IPS-18a (cell line): ENCODE results near the gene ZBTB17.

ENCODE experiments used
- H3K27ac ChIP-seq: one replicate; pipeline ENCODE4 v1.5.1; 2013; ENCODE audit warnings: low read length
- H3K27me3 ChIP-seq: one replicate; pipeline ENCODE4 v1.6.1; 2013; ENCODE audit warnings: mild to moderate bottlenecking, low read length; ENCODE audit not compliant: control insufficient read depth, insufficient read depth
- H3K36me3 ChIP-seq: one replicate; pipeline ENCODE4 v1.6.1; 2013; ENCODE audit warnings: low read depth, low read length; ENCODE audit not compliant: control insufficient read depth
- H3K4me1 ChIP-seq: one replicate; pipeline ENCODE4 v1.6.1; 2013; ENCODE audit warnings: low read depth, low read length; ENCODE audit not compliant: control insufficient read depth
- H3K4me3 ChIP-seq: one replicate; pipeline ENCODE4 v1.5.1; 2013; ENCODE audit warnings: low read length
- H3K9ac ChIP-seq: one replicate; pipeline ENCODE4 v1.6.1; 2013; ENCODE audit warnings: mild to moderate bottlenecking, low read length, moderate library complexity
- H3K9me3 ChIP-seq: one replicate; pipeline ENCODE4 v1.6.1; 2013; ENCODE audit warnings: low read depth, low read length; ENCODE audit not compliant: control insufficient read depth

The ZBTB17 gene

DNA sequence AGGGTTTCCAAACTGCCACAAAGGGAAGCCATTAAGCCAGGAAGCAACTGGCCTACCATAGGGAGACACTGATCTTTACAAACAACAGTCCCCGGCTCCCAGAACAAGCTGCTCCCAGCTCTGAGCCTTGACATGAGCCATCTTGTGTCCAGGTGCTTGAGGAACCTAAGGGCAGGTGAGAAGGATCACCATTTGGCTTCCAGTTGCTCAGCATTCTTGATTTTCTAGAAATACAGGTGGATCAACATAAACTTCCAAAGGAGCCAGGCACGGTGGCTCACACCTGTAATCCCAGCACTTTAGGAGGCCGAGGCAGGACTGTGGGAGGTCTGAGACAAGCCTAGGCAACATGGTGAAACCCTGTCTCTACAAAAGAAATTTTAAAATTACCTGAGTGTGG lies 21.6 kb downstream of the ZBTB17 start:
- H3K4me1 ChIP-seq, result peaks cover 28% of the 10 kb centered on the region
- H3K27ac ChIP-seq, result no peak overlapping the region
- no peaks in the 10 kb centered on the region for H3K36me3 ChIP-seq
- no peak overlapping the region for H3K9ac ChIP-seq
- no peaks in the 10 kb centered on the region for H3K9me3 ChIP-seq
- H3K27me3 ChIP-seq, result peaks cover 3% of the 10 kb centered on the region
- no peak overlapping the region for H3K4me3 ChIP-seq

GRCh38 chr1:15953791-15954241 lies 22.1 kb downstream of the ZBTB17 start:
- Histone ChIP-seq H3K27me3 (peaks cover 3% of the 10 kb centered on the region), H3K4me1 (peaks cover 30% of the 10 kb centered on the region), H3K9me3 (no peaks in the 10 kb centered on the region), H3K4me3 (no peak overlapping the region), H3K27ac (no peak overlapping the region), H3K9ac (no peak overlapping the region), H3K36me3 (no peaks in the 10 kb centered on the region)

GRCh38 chr1:15953294-15953771 lies 22.6 kb downstream of the ZBTB17 start:
- H3K27ac ChIP-seq, result no peak overlapping the region
- H3K4me1 ChIP-seq, result peaks cover 29% of the 10 kb centered on the region
- H3K4me3 ChIP-seq, result no peak overlapping the region
- H3K36me3 ChIP-seq, result no peaks in the 10 kb centered on the region
- H3K9me3 ChIP-seq, result no peaks in the 10 kb centered on the region
- H3K27me3 ChIP-seq, result no peaks in the 10 kb centered on the region
- no peak overlapping the region for H3K9ac ChIP-seq

DNA sequence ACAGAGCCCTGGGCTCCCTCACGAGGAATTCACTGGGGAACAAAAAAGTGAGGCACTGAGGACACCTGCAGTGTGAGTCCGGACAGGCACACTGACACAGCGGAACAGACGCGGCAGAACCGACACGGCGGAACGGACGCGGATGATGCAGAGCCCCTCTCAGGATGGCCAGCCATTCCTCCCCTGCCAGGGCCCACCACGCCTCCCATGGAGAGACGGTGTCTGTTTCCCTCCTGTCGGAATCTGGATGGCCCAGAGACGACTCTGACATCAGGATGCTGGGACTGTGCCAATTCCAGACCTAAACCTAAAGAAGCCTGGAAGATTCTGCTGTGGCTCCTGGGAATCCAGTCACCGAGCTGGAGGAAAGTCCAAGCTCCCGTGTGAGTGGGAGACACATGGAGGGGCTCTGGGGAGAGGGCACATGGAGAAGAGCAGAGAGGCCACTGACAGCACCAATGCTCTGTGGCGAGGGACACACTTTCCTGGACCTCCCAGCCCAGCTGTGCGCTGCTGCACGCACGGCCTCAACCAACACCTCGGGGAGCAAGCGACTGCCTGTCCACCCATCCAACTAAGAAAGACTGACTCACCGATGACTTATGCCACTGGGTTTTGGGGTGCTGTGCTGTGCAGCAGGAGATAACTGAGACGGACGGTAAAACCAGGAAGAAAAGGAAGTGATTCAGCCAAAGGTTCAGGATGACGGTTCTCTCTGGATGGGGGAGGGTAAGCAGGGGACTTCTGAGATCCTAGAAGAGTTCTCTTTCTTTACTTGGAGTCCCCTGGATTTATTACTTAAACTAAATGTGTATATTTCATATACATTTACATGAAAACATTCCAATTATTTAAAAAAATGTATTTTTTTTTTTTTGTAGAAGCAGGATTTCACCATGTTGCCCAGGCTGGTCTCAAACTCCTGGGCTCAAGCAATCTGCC lies 23.3 kb downstream of the ZBTB17 start:
- H3K27ac ChIP-seq, result no peak overlapping the region
- H3K27me3 ChIP-seq, result no peaks in the 10 kb centered on the region
- no peak overlapping the region for H3K4me3 ChIP-seq
- no peaks in the 10 kb centered on the region for H3K36me3 ChIP-seq
- peaks cover 21% of the 10 kb centered on the region for H3K4me1 ChIP-seq
- H3K9ac ChIP-seq, result no peak overlapping the region
- H3K9me3 ChIP-seq, result no peaks in the 10 kb centered on the region

DNA sequence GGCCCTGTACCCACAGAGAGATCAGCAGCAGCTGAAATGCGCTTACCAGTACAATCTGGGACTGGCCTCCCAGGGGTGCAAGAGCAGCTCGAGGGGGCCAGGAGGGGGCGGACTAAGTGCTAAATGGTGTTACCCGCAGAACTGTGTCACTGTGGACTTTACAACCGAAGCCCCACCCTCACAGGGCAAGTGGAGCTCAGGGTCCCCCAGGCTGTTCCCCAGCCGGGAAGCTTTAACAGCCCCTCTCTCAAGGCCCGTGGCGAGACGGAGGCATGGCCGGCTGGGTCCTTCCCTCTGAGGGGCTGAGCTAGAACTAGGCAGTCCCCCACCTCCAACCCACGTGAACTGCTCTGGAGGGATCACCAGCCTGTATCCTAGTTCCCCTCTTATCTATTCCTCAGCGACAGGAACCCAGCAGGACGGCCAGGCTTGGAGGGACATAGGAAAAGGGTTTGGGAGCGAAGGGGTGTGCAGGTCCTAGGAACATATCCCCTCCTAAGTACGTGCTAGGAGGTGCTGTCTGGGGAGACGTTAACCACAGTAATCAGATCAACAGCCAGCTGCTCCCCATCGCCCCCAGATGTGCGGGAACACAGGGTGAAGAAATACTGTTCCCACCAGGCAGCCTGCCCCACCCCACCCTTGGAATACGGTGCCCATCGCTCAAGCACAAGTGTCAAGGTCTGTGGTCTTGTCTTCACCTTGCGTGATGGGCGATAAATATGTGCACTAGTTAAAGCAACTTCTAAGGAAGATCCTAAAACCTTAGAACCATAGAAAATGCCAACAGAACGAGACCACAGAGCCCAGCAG lies 24.4 kb downstream of the ZBTB17 start:
- H3K9ac ChIP-seq, result no peak overlapping the region

GRCh38 chr1:15950763-15951295 lies 25.1 kb downstream of the ZBTB17 start:
- Histone ChIP-seq H3K4me1 (peaks cover 21% of the 10 kb centered on the region), H3K9ac (no peak overlapping the region), H3K36me3 (peaks cover 7% of the 10 kb centered on the region), H3K27me3 (no peaks in the 10 kb centered on the region), H3K27ac (no peak overlapping the region), H3K4me3 (no peak overlapping the region), H3K9me3 (no peaks in the 10 kb centered on the region)

More for the DNA sequence above, 24.4 kb downstream of the ZBTB17 start:
- Histone ChIP-seq H3K36me3 (no peaks in the 10 kb centered on the region), H3K27me3 (no peaks in the 10 kb centered on the region), H3K27ac (no peak overlapping the region), H3K4me1 (peaks cover 21% of the 10 kb centered on the region), H3K4me3 (no peak overlapping the region), H3K9me3 (no peaks in the 10 kb centered on the region)

- H3K4me1 ChIP-seq, result peaks cover 21% of the 10 kb centered on the region
- H3K27me3 ChIP-seq, result no peaks in the 10 kb centered on the region
- no peak overlapping the region for H3K9ac ChIP-seq
- H3K9me3 ChIP-seq, result no peaks in the 10 kb centered on the region
- H3K27ac ChIP-seq, result no peak overlapping the region
- H3K4me3 ChIP-seq, result no peak overlapping the region
- H3K36me3 ChIP-seq, result peaks cover 8% of the 10 kb centered on the region
These were observed 25.6 kb downstream of the ZBTB17 start for GRCh38 chr1:15950302-15950701.

GRCh38 chr1:15949453-15950245 lies 26.3 kb downstream of the ZBTB17 start:
- no peaks in the 10 kb centered on the region for H3K27me3 ChIP-seq
- peaks cover 8% of the 10 kb centered on the region for H3K36me3 ChIP-seq
- no peak overlapping the region for H3K27ac ChIP-seq
- H3K4me1 ChIP-seq, result peaks cover 21% of the 10 kb centered on the region
- no peak overlapping the region for H3K9ac ChIP-seq
- no peak overlapping the region for H3K4me3 ChIP-seq
- H3K9me3 ChIP-seq, result no peaks in the 10 kb centered on the region

- no peak overlapping the region for H3K9ac ChIP-seq
- H3K4me1 ChIP-seq, result peaks cover 16% of the 10 kb centered on the region
- H3K27ac ChIP-seq, result no peak overlapping the region
- H3K36me3 ChIP-seq, result peaks cover 11% of the 10 kb centered on the region
- H3K9me3 ChIP-seq, result no peaks in the 10 kb centered on the region
- no peaks in the 10 kb centered on the region for H3K27me3 ChIP-seq
- H3K4me3 ChIP-seq, result no peak overlapping the region
These were observed 27.1 kb downstream of the ZBTB17 start for GRCh38 chr1:15948595-15949452.

DNA sequence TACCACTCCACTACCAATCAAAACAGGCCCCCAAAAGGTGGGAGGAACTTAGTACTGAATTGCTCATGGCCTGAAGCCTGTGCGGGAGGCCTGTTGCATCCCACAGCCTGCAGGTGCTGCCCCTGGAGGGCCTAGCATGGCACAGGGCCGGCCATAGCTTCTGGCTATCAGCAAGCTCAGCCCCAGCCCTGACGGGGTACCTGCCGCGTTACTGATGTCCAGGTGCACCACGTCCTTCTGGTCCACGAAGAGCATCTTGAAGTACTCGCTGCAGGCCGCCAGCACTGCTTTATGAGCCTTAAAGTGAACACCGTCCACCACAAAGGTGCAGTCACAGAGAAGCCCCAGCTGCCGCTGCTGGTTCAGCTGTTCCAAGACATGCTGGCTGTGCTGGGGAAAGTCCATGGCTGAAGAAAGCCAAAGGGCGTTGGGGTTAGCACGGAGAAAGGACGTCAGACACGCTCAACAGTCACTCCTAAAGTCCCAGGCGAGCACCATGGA lies 27.8 kb downstream of the ZBTB17 start:
- Histone ChIP-seq H3K4me1 (peaks cover 14% of the 10 kb centered on the region), H3K9ac (no peak overlapping the region), H3K9me3 (no peaks in the 10 kb centered on the region), H3K4me3 (no peak overlapping the region), H3K27ac (no peak overlapping the region), H3K27me3 (no peaks in the 10 kb centered on the region), H3K36me3 (peaks cover 17% of the 10 kb centered on the region)
